SK-N-SH (cell line): ENCODE measurements around the gene CFAP92.

Experiments used
- CTCF ChIP-seq: fragments of 200-600 bp; sonication (generic); IDR thresholded peaks from 2 replicates; pipeline ENCODE4 v1.6.1; 2017; ENCODE audit warnings: antibody characterized with exemption, mild to moderate bottlenecking, moderate library complexity
- EP300 ChIP-seq, 2 experiments: IDR thresholded peaks; 2 replicates each; pipeline versions ENCODE4 v1.4.0 to v1.6.1; 2012; ENCODE audit warnings: borderline replicate concordance in 1 of 2, low read depth in 1 of 2, low read length in 1 of 2
- FOXJ3 ChIP-seq: sonication (generic); formaldehyde crosslinking; IDR thresholded peaks from 2 replicates; pipeline ENCODE4 v1.5.1; 2020; ENCODE audit warnings: mild to moderate bottlenecking, missing genetic modification reagents
- MAX ChIP-seq: IDR thresholded peaks from 2 replicates; pipeline ENCODE4 v1.4.0; 2012; ENCODE audit warnings: low read depth
- MXI1 ChIP-seq: IDR thresholded peaks from 2 replicates; pipeline ENCODE4 v1.6.1; 2012; ENCODE audit warnings: mild to moderate bottlenecking, low read depth, low read length, improper control_type of control experiment
- NFIC ChIP-seq: IDR thresholded peaks from 2 replicates; pipeline ENCODE4 v1.4.0; 2012; ENCODE audit warnings: borderline replicate concordance
- POLR2AphosphoS5 ChIP-seq: IDR thresholded peaks from 2 replicates; pipeline ENCODE4 v1.6.1; 2012; ENCODE audit warnings: low read depth, low read length
- RAD21 ChIP-seq: IDR thresholded peaks from 2 replicates; pipeline ENCODE4 v1.6.1; 2012; ENCODE audit warnings: mild to moderate bottlenecking, low read length
- RCOR1 ChIP-seq: fragments of 150-350 bp; IDR thresholded peaks from 2 replicates; pipeline ENCODE4 v1.6.1; 2017; ENCODE audit warnings: antibody characterized with exemption, low read length
- REST ChIP-seq: IDR thresholded peaks from 2 replicates; pipeline ENCODE4 v1.6.1; 2012; ENCODE audit warnings: mild to moderate bottlenecking, low read depth, low read length, moderate library complexity
- SIN3A ChIP-seq: IDR thresholded peaks from 2 replicates; pipeline ENCODE4 v1.6.1; 2012; ENCODE audit warnings: low read depth, mild to moderate bottlenecking, low read length, moderate library complexity, borderline replicate concordance

- TF ChIP-seq NFIC (no peak), SIN3A (no peak), FOXJ3 (CRISPR knock-in tag) (no peak), CTCF (no peak), MAX (no peak), RAD21 (no peak), POLR2AphosphoS5 (no peak), EP300 (IDR thresholded peaks at IDR 0.05; ENCODE audit: borderline replicate concordance in 1 of 2, low read depth in 1 of 2, low read length in 1 of 2) (no peak), MXI1 (no peak), REST (no peak), RCOR1 (no peak)
These were observed 21.0 kb upstream of the CFAP92 start for GRCh38 chr3:129014793-129015345.
